ENCODE results near the gene USP10. TPM values are rescaled to one million over a fixed set of nuclear protein-coding genes. Genes with fewer than 3 reads are reported as not detected.

USP10 gene
- total RNA-seq, 4 donors from 2014 or later: 61.1 to 103 (median 74.4) TPM

- no peak for ATAC-seq
- Histone ChIP-seq H3K27me3 (no peaks in the 10 kb centered on the region), H3K36me3 (peaks cover 2 to 79% of the 10 kb centered on the region in 2 donors), H3K4me3 (no peak overlapping the region), H3K9me3 (no peaks in the 10 kb centered on the region), H3K27ac (no peak overlapping the region), H3K4me1 (peaks cover 0 to 15% of the 10 kb centered on the region in 2 donors)
- intact Hi-C loops (cut with DNase I; ENCODE audit: low total_unique reads) (no loop called here), in situ Hi-C loops (cut with MboI; ENCODE audit: low sequenced_read_pairs in 4 of 4) (no loop called here)
- TF ChIP-seq CTCF (IDR thresholded peaks at IDR 0.05 in 4 of 5, conservative IDR thresholded peaks at IDR 0.05 in 1 of 5) (no peak), POLR2A (IDR thresholded peaks at IDR 0.05) (no peak)
- no peak for DNase-seq
Measured at GRCh38 chr16:84764970-84765369, 65.2 kb downstream of the USP10 start.

GRCh38 chr16:84765616-84766580 lies 66.1 kb downstream of the USP10 start:
- no peak for DNase-seq
- peak overlapping the region in 2 of 4 donors; percentile 16 to 51 for H3K27ac ChIP-seq
- intact Hi-C loops (cut with DNase I; ENCODE audit: low total_unique reads): no loop called here
- H3K27me3 ChIP-seq: no peaks in the 10 kb centered on the region
- no peak for ATAC-seq
- no peaks in the 10 kb centered on the region for H3K9me3 ChIP-seq
- H3K4me3 ChIP-seq: no peak overlapping the region
- TF ChIP-seq CTCF (IDR thresholded peaks at IDR 0.05 in 4 of 5, conservative IDR thresholded peaks at IDR 0.05 in 1 of 5) (no peak), POLR2A (IDR thresholded peaks at IDR 0.05) (no peak)
- peaks cover 0 to 15% of the 10 kb centered on the region in 2 donors for H3K4me1 ChIP-seq
- in situ Hi-C loops (cut with MboI; ENCODE audit: low sequenced_read_pairs in 4 of 4): no loop called here
- H3K36me3 ChIP-seq: peaks cover 2 to 71% of the 10 kb centered on the region in 2 donors

GRCh38 chr16:84766978-84767773 lies 67.4 kb downstream of the USP10 start:
- TF ChIP-seq POLR2A (IDR thresholded peaks at IDR 0.05) (no peak), CTCF (IDR thresholded peaks at IDR 0.05 in 4 of 5, conservative IDR thresholded peaks at IDR 0.05 in 1 of 5) (no peak)
- DNase-seq: no peak
- in situ Hi-C loops (cut with MboI; ENCODE audit: low sequenced_read_pairs in 4 of 4): no loop called here
- Histone ChIP-seq H3K27me3 (no peaks in the 10 kb centered on the region), H3K4me3 (no peak overlapping the region), H3K27ac (peak overlapping the region in 2 of 4 donors; percentile 51 to 61), H3K36me3 (peaks cover 2 to 70% of the 10 kb centered on the region in 2 donors), H3K9me3 (no peaks in the 10 kb centered on the region), H3K4me1 (peaks cover 0 to 15% of the 10 kb centered on the region in 2 donors)
- intact Hi-C loops (cut with DNase I; ENCODE audit: low total_unique reads): no loop called here
- ATAC-seq: peak; percentile 27 to 60

GRCh38 chr16:84768061-84768807 lies 68.4 kb downstream of the USP10 start:
- intact Hi-C loops (cut with DNase I; ENCODE audit: low total_unique reads) (no loop called here), in situ Hi-C loops (cut with MboI; ENCODE audit: low sequenced_read_pairs in 4 of 4) (no loop called here)
- H3K4me1 ChIP-seq: peaks cover 0 to 15% of the 10 kb centered on the region in 2 donors
- H3K9me3 ChIP-seq: no peaks in the 10 kb centered on the region
- H3K27ac ChIP-seq: no peak overlapping the region
- ATAC-seq (no peak), DNase-seq (no peak)
- peaks cover 0 to 75% of the 10 kb centered on the region in 2 donors for H3K36me3 ChIP-seq
- TF ChIP-seq POLR2A (IDR thresholded peaks at IDR 0.05) (no peak), CTCF (IDR thresholded peaks at IDR 0.05 in 4 of 5, conservative IDR thresholded peaks at IDR 0.05 in 1 of 5) (no peak)
- no peaks in the 10 kb centered on the region for H3K27me3 ChIP-seq
- no peak overlapping the region for H3K4me3 ChIP-seq
